Upper lobe of right lung (tissue), 1 donor: Measurements from ENCODE around the gene SLC45A3. TPM values are rescaled to one million over a fixed set of nuclear protein-coding genes. Genes with fewer than 3 reads are reported as not detected.

ENCODE experiments used
- ATAC-seq: fragments of 200-7000 bp; cut with Tn5 transposase; one replicate; pipeline ENCODE4 v1.9.1; 2020; ENCODE audit warnings: mild to moderate bottlenecking, moderate library complexity
- DNase-seq: peaks from one replicate; pipeline ENCODE4 v3.0.0-alpha.2; 2020
- H3K27ac ChIP-seq: fragments of 200-600 bp; one replicate; pipeline ENCODE4 v1.8.0; 2022
- H3K27me3 ChIP-seq: fragments of 200-600 bp; one replicate; pipeline ENCODE4 v1.8.0; 2022; ENCODE audit warnings: mild to moderate bottlenecking
- H3K36me3 ChIP-seq: fragments of 200-600 bp; one replicate; pipeline ENCODE4 v1.8.0; 2022
- H3K4me1 ChIP-seq: fragments of 200-600 bp; one replicate; pipeline ENCODE4 v1.8.0; 2022
- H3K4me3 ChIP-seq: fragments of 200-600 bp; one replicate; pipeline ENCODE4 v1.8.0; 2022; ENCODE audit warnings: mild to moderate bottlenecking
- H3K9me3 ChIP-seq: fragments of 200-600 bp; one replicate; pipeline ENCODE4 v1.8.0; 2022
- CTCF ChIP-seq: fragments of 200-600 bp; IDR thresholded peaks from one replicate; pipeline ENCODE4 v1.8.0; 2022; ENCODE audit warnings: antibody characterized with exemption
- intact Hi-C: fragments of 100-400 bp; cut with DNase I; formaldehyde crosslinking; loops from one replicate; pipeline ENCODE4 v1.11.0; 2022
- total RNA-seq: library from RNA; stranded (reverse); fragmentation: NEBNext Ultra II Directional; extraction: Animal tissue kit (Norgen Biotek cat#: 25700); gene quantifications from one replicate; pipeline ENCODE4 v1.2.1, GENCODE V29; 2021
- donor health status: DM: no; HTN: yes; CAD: no; lungs with severe emphysema.

The SLC45A3 gene
- total RNA-seq, 1 donor from 2014 or later = 8.6 TPM

- intact Hi-C loops = no loop called here
- no peaks in the 10 kb centered on the region for H3K9me3 ChIP-seq
- ATAC-seq = no peak
- no peaks in the 10 kb centered on the region for H3K36me3 ChIP-seq
- H3K27ac ChIP-seq = no peak overlapping the region
- no peak overlapping the region for H3K4me3 ChIP-seq
- H3K4me1 ChIP-seq = peaks cover 4% of the 10 kb centered on the region
- TF ChIP-seq CTCF = no peak
- no peak for DNase-seq
- H3K27me3 ChIP-seq = peaks cover 3% of the 10 kb centered on the region
Measured at GRCh38 chr1:205698921-205699320, 18.6 kb upstream of the SLC45A3 start.

GRCh38 chr1:205693421-205693991 is 13.2 kb upstream of the SLC45A3 start:
- H3K27ac ChIP-seq = no peak overlapping the region
- peak; percentile 59 for ATAC-seq
- DNase-seq = no peak
- TF ChIP-seq CTCF = no peak
- no peaks in the 10 kb centered on the region for H3K36me3 ChIP-seq
- intact Hi-C loops = no loop called here
- peaks cover 3% of the 10 kb centered on the region for H3K27me3 ChIP-seq
- peaks cover 4% of the 10 kb centered on the region for H3K4me1 ChIP-seq
- no peaks in the 10 kb centered on the region for H3K9me3 ChIP-seq
- H3K4me3 ChIP-seq = no peak overlapping the region

GRCh38 chr1:205692423-205692822 is 12.1 kb upstream of the SLC45A3 start:
- ATAC-seq (no peak), DNase-seq (no peak)
- Histone ChIP-seq H3K9me3 (no peaks in the 10 kb centered on the region), H3K4me1 (peaks cover 4% of the 10 kb centered on the region), H3K36me3 (no peaks in the 10 kb centered on the region), H3K4me3 (no peak overlapping the region), H3K27ac (no peak overlapping the region), H3K27me3 (peaks cover 3% of the 10 kb centered on the region)
- no peak for TF ChIP-seq CTCF
- intact Hi-C loops = no loop called here

GRCh38 chr1:205690122-205690756 is 9.9 kb upstream of the SLC45A3 start:
- Histone ChIP-seq H3K4me1 (no peaks in the 10 kb centered on the region), H3K9me3 (no peaks in the 10 kb centered on the region), H3K27ac (no peak overlapping the region), H3K27me3 (peaks cover 3% of the 10 kb centered on the region), H3K4me3 (no peak overlapping the region), H3K36me3 (no peaks in the 10 kb centered on the region)
- intact Hi-C loops = no loop called here
- DNase-seq (no peak), ATAC-seq (no peak)
- TF ChIP-seq CTCF = no peak

- TF ChIP-seq CTCF = no peak
- H3K36me3 ChIP-seq = no peaks in the 10 kb centered on the region
- H3K27ac ChIP-seq = no peak overlapping the region
- no peak overlapping the region for H3K4me3 ChIP-seq
- H3K9me3 ChIP-seq = no peaks in the 10 kb centered on the region
- ATAC-seq = peak; percentile 25
- no peak for DNase-seq
- H3K4me1 ChIP-seq = no peaks in the 10 kb centered on the region
- intact Hi-C loops = no loop called here
- no peaks in the 10 kb centered on the region for H3K27me3 ChIP-seq
Measured at GRCh38 chr1:205689479-205689878, 9.2 kb upstream of the SLC45A3 start.
